ENCODE results near the gene RALGAPB. TPM values are rescaled to one million over a fixed set of nuclear protein-coding genes. Genes with fewer than 3 reads are reported as not detected.

The RALGAPB gene
- total RNA-seq, 2 experiments from 2014 or later, result 30.4 to 31.9 TPM

DNA sequence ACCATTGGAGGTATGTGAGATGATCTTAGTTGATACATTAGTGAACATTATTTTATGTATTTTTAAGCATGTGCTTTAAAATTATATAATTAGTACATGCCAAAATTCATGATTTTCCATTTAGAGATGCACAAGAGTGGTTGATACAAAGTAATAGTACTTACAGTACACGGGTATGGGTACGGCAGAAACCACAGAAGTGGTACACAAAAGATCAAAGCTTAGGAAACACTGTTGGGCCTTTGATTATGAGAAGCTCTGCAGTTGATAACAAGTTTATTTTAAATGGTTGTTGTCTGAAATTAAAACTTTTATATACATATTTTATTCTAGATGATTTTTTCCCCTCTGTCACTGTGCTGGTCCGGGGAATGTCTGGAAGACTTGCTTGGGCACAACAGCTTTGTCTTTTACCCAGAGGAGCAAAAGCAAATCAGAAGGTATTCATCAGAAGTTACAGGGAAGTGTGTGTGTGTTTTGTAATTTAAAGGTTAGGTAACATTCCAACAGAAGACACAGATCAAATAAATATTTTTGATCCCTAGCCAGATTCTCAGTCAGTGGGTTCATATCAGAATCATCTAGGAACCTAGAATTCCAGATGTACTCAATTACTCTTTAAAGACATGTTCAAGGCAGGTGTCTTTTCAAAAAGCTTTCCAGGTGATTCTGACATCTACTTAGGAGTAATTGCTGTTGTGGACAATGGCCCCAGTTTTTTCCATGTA is 75.9 kb downstream of the RALGAPB start:
- H3K9me3 ChIP-seq (ENCODE audit: control insufficient read depth in 1 of 2, insufficient read depth in 1 of 2, low read length in 2 of 2), result no peaks in the 10 kb centered on the region
- POLR2A ChIA-PET, result interaction anchor here (1.0 kb wide), 1 partner anchor 113 kb away, joined by 3 read pairs; the partner anchor contains the start of gene SNHG17
- ATAC-seq (ENCODE audit: poor library complexity) (no peak), DNase-seq (peak in 1 of 14 experiments; percentile 3)
- TF ChIP-seq, protein P1, sequence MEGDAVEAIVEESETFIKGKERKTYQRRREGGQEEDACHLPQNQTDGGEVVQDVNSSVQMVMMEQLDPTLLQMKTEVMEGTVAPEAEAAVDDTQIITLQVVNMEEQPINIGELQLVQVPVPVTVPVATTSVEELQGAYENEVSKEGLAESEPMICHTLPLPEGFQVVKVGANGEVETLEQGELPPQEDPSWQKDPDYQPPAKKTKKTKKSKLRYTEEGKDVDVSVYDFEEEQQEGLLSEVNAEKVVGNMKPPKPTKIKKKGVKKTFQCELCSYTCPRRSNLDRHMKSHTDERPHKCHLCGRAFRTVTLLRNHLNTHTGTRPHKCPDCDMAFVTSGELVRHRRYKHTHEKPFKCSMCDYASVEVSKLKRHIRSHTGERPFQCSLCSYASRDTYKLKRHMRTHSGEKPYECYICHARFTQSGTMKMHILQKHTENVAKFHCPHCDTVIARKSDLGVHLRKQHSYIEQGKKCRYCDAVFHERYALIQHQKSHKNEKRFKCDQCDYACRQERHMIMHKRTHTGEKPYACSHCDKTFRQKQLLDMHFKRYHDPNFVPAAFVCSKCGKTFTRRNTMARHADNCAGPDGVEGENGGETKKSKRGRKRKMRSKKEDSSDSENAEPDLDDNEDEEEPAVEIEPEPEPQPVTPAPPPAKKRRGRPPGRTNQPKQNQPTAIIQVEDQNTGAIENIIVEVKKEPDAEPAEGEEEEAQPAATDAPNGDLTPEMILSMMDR (IDR thresholded peaks at IDR 0.05), result no peak
- no peaks in the 10 kb centered on the region for H3K9me3 Mint-ChIP-seq
- peaks cover 20% of the 10 kb centered on the region for H3K4me1 Mint-ChIP-seq (ENCODE audit: low read depth)
- H3K4me3 Mint-ChIP-seq, result no peak overlapping the region
- no peaks in the 10 kb centered on the region for H3K27me3 Mint-ChIP-seq
- H3K4me1 ChIP-seq (ENCODE audit: insufficient read depth, low read length), result no peaks in the 10 kb centered on the region
- intact Hi-C loops (cut with DNase I, micrococcal nuclease), result loop anchor here in 1 of 2 experiments (5.0 kb wide), 1 partner anchor 51 kb away; no protein-coding TSS in a partner anchor
- CTCF ChIA-PET, result interaction anchor here (0.6 kb wide), 1 partner anchor 14 kb away, joined by 4 read pairs; no protein-coding TSS in a partner anchor
- no peak overlapping the region for H3K27ac ChIP-seq (ENCODE audit: low read depth in 1 of 2, low read length in 2 of 2)
- H3K36me3 ChIP-seq (ENCODE audit: insufficient read depth, low read length), result peaks cover 86% of the 10 kb centered on the region
- no peak overlapping the region for H3K4me3 ChIP-seq (ENCODE audit: low read length)
- no peaks in the 10 kb centered on the region for H3K27me3 ChIP-seq (ENCODE audit: control insufficient read depth in 1 of 2, insufficient read depth in 2 of 2, low read length in 2 of 2)
- peak overlapping the region; percentile 17 for H3K27ac Mint-ChIP-seq
- peaks cover 53% of the 10 kb centered on the region for H3K36me3 Mint-ChIP-seq (ENCODE audit: low read depth)

- Histone ChIP-seq H3K4me1 (ENCODE audit: insufficient read depth, low read length) (no peaks in the 10 kb centered on the region), H3K4me3 (ENCODE audit: low read length) (no peak overlapping the region), H3K27ac (ENCODE audit: low read depth in 1 of 2, low read length in 2 of 2) (no peak overlapping the region), H3K9me3 (ENCODE audit: control insufficient read depth in 1 of 2, insufficient read depth in 1 of 2, low read length in 2 of 2) (no peaks in the 10 kb centered on the region), H3K27me3 (ENCODE audit: control insufficient read depth in 1 of 2, insufficient read depth in 2 of 2, low read length in 2 of 2) (no peaks in the 10 kb centered on the region), H3K36me3 (ENCODE audit: insufficient read depth, low read length) (peaks cover 88% of the 10 kb centered on the region)
- no peak for DNase-seq
- intact Hi-C loops (cut with DNase I, micrococcal nuclease), result no loop called here
- no peak for ATAC-seq (ENCODE audit: poor library complexity)
- POLR2A ChIA-PET, result no interaction called here
- peaks cover 20% of the 10 kb centered on the region for H3K4me1 Mint-ChIP-seq (ENCODE audit: low read depth)
- H3K27ac Mint-ChIP-seq, result no peak overlapping the region
- no peaks in the 10 kb centered on the region for H3K27me3 Mint-ChIP-seq
- peaks cover 36% of the 10 kb centered on the region for H3K36me3 Mint-ChIP-seq (ENCODE audit: low read depth)
- H3K9me3 Mint-ChIP-seq, result peaks cover 2% of the 10 kb centered on the region
- TF ChIP-seq, protein P1 (IDR thresholded peaks at IDR 0.05), result no peak
- H3K4me3 Mint-ChIP-seq, result no peak overlapping the region
- CTCF ChIA-PET, result no interaction called here
Measured at GRCh38 chr20:38550274-38550673, 77.6 kb downstream of the RALGAPB start.

DNA sequence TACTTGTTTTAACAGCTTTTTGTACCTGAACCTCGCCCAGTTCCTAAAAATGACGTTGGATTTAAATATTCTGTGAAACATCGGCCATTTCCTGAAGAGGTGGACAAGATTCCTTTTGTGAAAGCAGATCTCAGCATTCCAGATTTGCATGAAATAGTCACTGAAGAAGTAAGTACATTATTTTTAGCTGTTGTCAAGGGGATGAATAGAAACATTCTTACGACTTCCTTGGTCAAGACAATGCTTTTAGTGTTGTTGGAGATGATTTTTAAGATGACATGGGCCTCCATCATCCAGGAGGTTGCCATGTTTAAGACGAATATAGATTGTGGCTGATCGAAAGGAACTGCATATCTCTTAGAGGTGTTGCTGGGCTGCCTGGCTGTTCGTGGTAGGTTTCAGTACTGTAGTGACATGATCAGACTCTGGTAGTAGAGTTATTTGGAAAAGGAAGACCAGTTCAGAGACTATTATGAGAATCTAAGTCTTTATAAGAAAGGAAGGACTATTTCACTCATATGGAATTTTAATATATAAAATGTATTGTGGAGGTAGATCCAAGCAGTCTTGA is 78.5 kb downstream of the RALGAPB start:
- Mint-ChIP-seq H3K36me3 (ENCODE audit: low read depth) (peaks cover 34% of the 10 kb centered on the region), H3K4me1 (ENCODE audit: low read depth) (peaks cover 20% of the 10 kb centered on the region), H3K27ac (no peak overlapping the region), H3K27me3 (no peaks in the 10 kb centered on the region), H3K9me3 (peaks cover 2% of the 10 kb centered on the region), H3K4me3 (no peak overlapping the region)
- CTCF ChIA-PET, result no interaction called here
- H3K36me3 ChIP-seq (ENCODE audit: insufficient read depth, low read length), result peaks cover 88% of the 10 kb centered on the region
- POLR2A ChIA-PET, result no interaction called here
- no peak overlapping the region for H3K4me3 ChIP-seq (ENCODE audit: low read length)
- TF ChIP-seq, protein P1 (IDR thresholded peaks at IDR 0.05), result no peak
- intact Hi-C loops (cut with DNase I, micrococcal nuclease), result no loop called here
- H3K27me3 ChIP-seq (ENCODE audit: control insufficient read depth in 1 of 2, insufficient read depth in 2 of 2, low read length in 2 of 2), result no peaks in the 10 kb centered on the region
- no peaks in the 10 kb centered on the region for H3K9me3 ChIP-seq (ENCODE audit: control insufficient read depth in 1 of 2, insufficient read depth in 1 of 2, low read length in 2 of 2)
- H3K4me1 ChIP-seq (ENCODE audit: insufficient read depth, low read length), result no peaks in the 10 kb centered on the region
- H3K27ac ChIP-seq (ENCODE audit: low read depth in 1 of 2, low read length in 2 of 2), result no peak overlapping the region
- ATAC-seq (ENCODE audit: poor library complexity) (no peak), DNase-seq (no peak)

Data from CD4-positive, alpha-beta T cell (primary cell).